Measurements from ENCODE around the gene CUL9.

CUL9 gene

DNA sequence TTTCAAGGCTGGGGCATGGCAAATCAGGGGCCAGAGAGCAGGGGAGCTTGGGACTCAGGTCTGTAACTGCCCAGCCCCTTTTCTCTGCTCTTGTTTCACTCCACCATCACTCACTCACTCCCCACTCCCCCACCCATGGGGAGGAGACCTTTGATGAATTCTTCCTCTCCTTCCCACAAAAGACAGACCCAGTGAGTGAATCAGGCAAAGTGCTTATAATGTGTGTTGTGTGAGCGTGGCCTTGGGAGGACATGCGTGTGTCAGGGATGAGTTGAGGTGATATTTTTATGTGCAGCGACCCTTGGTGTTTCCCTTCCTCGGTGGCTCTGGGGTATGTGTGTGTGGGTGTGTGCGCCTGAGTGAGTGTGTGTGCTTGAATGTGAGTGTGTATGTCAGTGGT is 1.0 kb upstream of the CUL9 start:
- TF ChIP-seq, protein P1, sequence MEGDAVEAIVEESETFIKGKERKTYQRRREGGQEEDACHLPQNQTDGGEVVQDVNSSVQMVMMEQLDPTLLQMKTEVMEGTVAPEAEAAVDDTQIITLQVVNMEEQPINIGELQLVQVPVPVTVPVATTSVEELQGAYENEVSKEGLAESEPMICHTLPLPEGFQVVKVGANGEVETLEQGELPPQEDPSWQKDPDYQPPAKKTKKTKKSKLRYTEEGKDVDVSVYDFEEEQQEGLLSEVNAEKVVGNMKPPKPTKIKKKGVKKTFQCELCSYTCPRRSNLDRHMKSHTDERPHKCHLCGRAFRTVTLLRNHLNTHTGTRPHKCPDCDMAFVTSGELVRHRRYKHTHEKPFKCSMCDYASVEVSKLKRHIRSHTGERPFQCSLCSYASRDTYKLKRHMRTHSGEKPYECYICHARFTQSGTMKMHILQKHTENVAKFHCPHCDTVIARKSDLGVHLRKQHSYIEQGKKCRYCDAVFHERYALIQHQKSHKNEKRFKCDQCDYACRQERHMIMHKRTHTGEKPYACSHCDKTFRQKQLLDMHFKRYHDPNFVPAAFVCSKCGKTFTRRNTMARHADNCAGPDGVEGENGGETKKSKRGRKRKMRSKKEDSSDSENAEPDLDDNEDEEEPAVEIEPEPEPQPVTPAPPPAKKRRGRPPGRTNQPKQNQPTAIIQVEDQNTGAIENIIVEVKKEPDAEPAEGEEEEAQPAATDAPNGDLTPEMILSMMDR (IDR thresholded peaks at IDR 0.05; ENCODE audit: insufficient read depth, missing control alignments) = no peak

DNA sequence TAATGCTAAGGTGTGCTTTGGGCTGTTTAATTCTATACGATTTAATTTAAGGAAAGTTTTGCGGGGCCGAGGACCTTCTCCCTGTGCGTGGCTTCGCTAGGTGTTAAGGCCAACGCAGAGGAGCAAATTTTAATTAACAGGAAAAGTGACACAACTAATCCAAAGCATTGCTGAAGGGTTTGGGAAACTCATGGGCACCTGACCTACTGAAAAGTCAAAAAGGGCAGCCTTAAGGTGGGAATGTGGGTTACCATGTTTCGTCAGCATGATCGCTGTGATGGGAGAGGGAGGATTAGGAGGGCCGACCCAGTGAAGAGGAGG is 415 bp upstream of the CUL9 start:
- TF ChIP-seq, protein P1 (IDR thresholded peaks at IDR 0.05; ENCODE audit: insufficient read depth, missing control alignments) = no peak
- DNase-seq (ENCODE audit: insufficient read length, low spot score) (no peak), FAIRE-seq (no peak)

More for the DNA sequence above, 1.0 kb upstream of the CUL9 start:
- FAIRE-seq (no peak), DNase-seq (ENCODE audit: insufficient read length, low spot score) (no peak)

DNA sequence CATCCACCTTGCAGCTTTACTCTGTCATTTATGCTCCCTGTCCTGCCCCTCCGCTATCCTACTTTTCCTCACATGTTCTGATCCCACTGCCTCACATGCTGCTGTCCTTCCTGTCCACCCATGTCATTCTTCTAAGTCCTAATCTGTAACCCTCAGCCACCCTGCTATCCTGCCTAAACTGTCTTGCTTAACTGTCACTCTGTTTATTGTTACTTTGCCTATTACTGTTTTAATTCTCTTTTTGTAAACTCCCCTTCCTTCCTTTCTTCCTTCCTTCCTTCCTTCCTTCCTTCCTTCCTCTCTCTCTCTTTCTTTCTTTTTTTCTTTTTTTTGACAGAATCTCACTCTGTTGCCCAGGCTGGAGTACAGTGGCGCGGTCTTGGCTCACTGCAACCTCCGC is 1.4 kb downstream of the CUL9 start:
- TF ChIP-seq, protein P1 (IDR thresholded peaks at IDR 0.05; ENCODE audit: insufficient read depth, missing control alignments) = no peak
- FAIRE-seq (no peak), DNase-seq (ENCODE audit: insufficient read length, low spot score) (no peak)

DNA sequence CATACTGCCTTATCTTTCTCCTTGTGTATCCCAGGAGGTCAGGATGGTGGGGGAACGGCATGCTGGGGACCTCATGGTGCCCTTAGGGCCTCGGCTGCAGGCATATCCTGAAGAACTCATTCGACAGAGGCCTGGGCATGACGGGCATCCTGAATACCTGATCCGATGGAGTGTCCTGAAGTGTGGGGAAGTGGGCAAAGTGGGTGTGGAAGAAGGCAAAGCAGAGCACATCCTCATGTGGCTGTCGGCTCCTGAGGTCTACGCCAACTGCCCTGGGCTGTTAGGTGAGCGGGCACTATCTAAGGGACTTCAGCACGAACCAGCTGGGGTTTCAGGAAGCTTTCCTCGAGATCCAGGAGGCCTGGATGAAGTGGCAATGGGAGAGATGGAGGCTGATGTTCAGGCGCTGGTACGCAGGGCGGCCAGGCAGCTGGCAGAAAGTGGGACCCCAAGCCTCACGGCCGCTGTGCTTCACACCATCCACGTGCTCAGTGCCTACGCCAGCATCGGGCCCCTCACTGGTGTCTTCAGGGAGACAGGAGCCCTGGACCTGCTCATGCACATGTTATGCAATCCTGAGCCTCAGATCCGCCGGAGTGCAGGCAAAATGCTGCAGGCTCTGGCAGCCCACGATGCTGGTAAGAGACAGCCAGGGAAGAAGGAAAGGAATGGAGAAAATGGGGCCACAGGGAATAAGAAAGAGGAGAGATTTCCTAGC is 2.4 kb downstream of the CUL9 start:
- TF ChIP-seq, protein P1 (IDR thresholded peaks at IDR 0.05; ENCODE audit: insufficient read depth, missing control alignments) = no peak
- FAIRE-seq = no peak
- no peak for DNase-seq (ENCODE audit: insufficient read length, low spot score)

DNA sequence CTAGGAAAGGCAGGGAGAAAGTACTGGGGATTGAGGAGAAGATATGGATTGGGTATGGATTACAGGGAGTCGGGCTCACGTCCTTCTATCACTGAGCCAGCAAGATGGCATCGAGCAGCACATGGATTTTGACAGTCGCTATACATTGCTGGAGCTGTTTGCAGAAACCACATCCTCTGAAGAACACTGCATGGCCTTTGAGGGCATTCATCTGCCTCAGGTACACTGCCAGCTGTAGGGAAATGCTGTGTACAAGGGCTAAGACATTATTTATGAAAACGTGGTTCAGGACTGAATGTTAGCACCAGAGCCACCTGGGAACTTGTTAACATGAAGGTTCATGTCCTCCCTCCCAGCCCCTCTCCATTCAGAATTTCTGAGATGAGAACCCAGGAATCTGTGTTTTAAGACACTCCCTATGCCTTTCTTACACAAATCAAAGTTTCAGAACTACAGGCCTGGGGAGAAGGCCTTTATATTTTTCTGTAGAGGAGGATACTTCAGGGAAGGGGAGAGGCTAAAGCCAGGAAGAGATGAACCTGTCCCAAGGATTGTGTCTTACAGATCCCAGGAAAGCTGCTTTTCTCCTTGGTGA is 3.5 kb downstream of the CUL9 start:
- DNase-seq (ENCODE audit: insufficient read length, low spot score) (no peak), FAIRE-seq (no peak)
- TF ChIP-seq, protein P1 (IDR thresholded peaks at IDR 0.05; ENCODE audit: insufficient read depth, missing control alignments) = no peak

DNA sequence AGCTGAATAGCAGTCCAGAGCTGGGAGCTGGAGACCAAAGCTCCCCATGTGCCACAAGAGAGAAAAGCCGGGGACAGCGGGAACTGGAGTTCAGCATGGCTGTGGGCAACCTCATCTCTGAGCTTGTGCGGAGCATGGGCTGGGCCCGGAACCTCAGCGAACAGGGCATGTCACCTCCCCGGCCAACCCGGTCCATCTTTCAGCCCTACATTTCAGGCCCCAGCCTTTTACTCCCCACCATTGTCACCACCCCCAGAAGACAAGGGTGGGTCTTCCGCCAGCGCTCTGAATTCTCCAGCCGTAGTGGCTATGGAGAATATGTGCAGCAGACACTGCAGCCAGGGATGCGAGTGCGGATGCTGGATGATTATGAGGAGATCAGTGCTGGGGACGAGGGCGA is 4.0 kb downstream of the CUL9 start:
- TF ChIP-seq, protein P1 (IDR thresholded peaks at IDR 0.05; ENCODE audit: insufficient read depth, missing control alignments) = no peak
- FAIRE-seq = no peak
- no peak for DNase-seq (ENCODE audit: insufficient read length, low spot score)

DNA sequence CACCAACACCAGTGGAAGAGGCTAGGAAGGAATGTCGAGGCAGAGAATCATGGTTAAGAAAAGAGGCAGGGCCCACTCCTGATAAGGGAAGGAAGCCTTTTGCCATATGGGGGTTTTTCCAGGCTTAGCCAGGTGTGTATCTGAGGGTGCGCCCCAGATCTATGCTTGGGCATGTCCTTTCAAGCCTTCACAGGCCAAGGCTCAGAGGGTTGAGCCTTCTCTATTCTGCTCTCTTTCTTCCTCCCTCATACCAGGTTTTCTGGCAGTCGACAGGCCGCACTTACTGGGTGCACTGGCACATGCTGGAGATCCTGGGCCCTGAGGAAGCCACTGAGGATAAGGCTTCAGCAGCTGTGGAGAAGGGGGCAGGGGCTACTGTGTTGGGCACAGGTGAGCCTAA is 4.7 kb downstream of the CUL9 start:
- TF ChIP-seq, protein P1 (IDR thresholded peaks at IDR 0.05; ENCODE audit: insufficient read depth, missing control alignments) = no peak
- no peak for DNase-seq (ENCODE audit: insufficient read length, low spot score)
- FAIRE-seq = no peak
